ENCODE measurements around the gene HAUS1. TPM values are rescaled to one million over a fixed set of nuclear protein-coding genes. Genes with fewer than 3 reads are reported as not detected.
"Not testable (repeated sequence)": the region's sequence is repeated elsewhere in the genome, so short reads cannot be mapped to it uniquely, and the experiment has no call there.

Gene HAUS1
- total and polyA plus RNA-seq, 3 donors from 2014 or later = 20.5 to 31.1 (median 25.0) TPM

- TF ChIP-seq, protein P1, sequence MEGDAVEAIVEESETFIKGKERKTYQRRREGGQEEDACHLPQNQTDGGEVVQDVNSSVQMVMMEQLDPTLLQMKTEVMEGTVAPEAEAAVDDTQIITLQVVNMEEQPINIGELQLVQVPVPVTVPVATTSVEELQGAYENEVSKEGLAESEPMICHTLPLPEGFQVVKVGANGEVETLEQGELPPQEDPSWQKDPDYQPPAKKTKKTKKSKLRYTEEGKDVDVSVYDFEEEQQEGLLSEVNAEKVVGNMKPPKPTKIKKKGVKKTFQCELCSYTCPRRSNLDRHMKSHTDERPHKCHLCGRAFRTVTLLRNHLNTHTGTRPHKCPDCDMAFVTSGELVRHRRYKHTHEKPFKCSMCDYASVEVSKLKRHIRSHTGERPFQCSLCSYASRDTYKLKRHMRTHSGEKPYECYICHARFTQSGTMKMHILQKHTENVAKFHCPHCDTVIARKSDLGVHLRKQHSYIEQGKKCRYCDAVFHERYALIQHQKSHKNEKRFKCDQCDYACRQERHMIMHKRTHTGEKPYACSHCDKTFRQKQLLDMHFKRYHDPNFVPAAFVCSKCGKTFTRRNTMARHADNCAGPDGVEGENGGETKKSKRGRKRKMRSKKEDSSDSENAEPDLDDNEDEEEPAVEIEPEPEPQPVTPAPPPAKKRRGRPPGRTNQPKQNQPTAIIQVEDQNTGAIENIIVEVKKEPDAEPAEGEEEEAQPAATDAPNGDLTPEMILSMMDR (IDR thresholded peaks at IDR 0.05) = no peak
- TF ChIP-seq POLR2A (IDR thresholded peaks at IDR 0.05) = no peak
- DNase-seq = no peak
- Histone ChIP-seq H3K27me3 (no peaks in the 10 kb centered on the region), H3K4me3 (no peak overlapping the region), H3K4me1 (peaks cover 12% of the 10 kb centered on the region), H3K9me3 (no peaks in the 10 kb centered on the region), H3K36me3 (ENCODE audit: low read depth, missing control alignments) (no peaks in the 10 kb centered on the region), H3K27ac (no peak overlapping the region)
- intact Hi-C loops (cut with DNase I; ENCODE audit: low total_unique reads) = no loop called here
- WGBS, 2 donors = 75% methylated on average over 6 of the region's 6 CpGs
These were observed 57.7 kb downstream of the HAUS1 start for GRCh38 chr18:46161703-46162396.

DNA sequence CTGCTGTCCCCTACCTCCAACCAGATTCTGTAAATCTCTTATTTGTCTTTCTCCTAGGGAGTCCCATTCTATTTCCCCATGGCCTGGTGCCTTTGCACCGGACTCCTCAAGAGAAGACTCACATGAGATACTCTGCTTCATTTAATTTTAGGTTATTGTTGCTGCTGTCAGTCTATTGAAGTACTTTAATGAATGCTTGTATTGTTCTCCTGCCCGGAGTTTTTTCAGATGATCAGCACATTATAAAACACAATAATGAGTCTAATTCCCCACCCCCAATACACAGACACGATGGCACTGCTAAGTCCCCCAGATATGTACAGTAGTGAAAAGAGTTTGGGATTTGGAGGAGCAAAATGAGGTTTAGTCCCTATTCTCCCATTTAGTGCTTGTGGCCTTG is 58.9 kb downstream of the HAUS1 start:
- H3K4me1 ChIP-seq = peaks cover 3% of the 10 kb centered on the region
- no peaks in the 10 kb centered on the region for H3K36me3 ChIP-seq (ENCODE audit: low read depth, missing control alignments)
- no peak for DNase-seq
- no peak overlapping the region for H3K27ac ChIP-seq
- TF ChIP-seq POLR2A (IDR thresholded peaks at IDR 0.05) = no peak
- TF ChIP-seq, protein P1 (IDR thresholded peaks at IDR 0.05) = no peak
- no peaks in the 10 kb centered on the region for H3K9me3 ChIP-seq
- H3K27me3 ChIP-seq = no peaks in the 10 kb centered on the region
- intact Hi-C loops (cut with DNase I; ENCODE audit: low total_unique reads) = no loop called here
- 63 to 73% methylated on average over 3 of the region's 3 CpGs for WGBS, 2 donors
- H3K4me3 ChIP-seq = no peak overlapping the region

GRCh38 chr18:46163941-46164499 is 59.8 kb downstream of the HAUS1 start:
- Histone ChIP-seq H3K4me3 (no peak overlapping the region), H3K36me3 (ENCODE audit: low read depth, missing control alignments) (no peaks in the 10 kb centered on the region), H3K27me3 (no peaks in the 10 kb centered on the region), H3K27ac (no peak overlapping the region), H3K4me1 (no peaks in the 10 kb centered on the region), H3K9me3 (no peaks in the 10 kb centered on the region)
- intact Hi-C loops (cut with DNase I; ENCODE audit: low total_unique reads) = no loop called here
- TF ChIP-seq POLR2A (IDR thresholded peaks at IDR 0.05) = no peak
- TF ChIP-seq, protein P1 (IDR thresholded peaks at IDR 0.05) = no peak
- 90 to 94% methylated on average over 7 of the region's 7 CpGs for WGBS, 2 donors
- DNase-seq = no peak

GRCh38 chr18:46164502-46164901 is 60.3 kb downstream of the HAUS1 start:
- WGBS, 2 donors = 84 to 89% methylated on average over 4 of the region's 4 CpGs
- H3K36me3 ChIP-seq (ENCODE audit: low read depth, missing control alignments); intact Hi-C loops (cut with DNase I; ENCODE audit: low total_unique reads); H3K27me3 ChIP-seq; H3K4me1 ChIP-seq; H3K27ac ChIP-seq; H3K4me3 ChIP-seq; H3K9me3 ChIP-seq; DNase-seq: not testable (repeated sequence)

DNA sequence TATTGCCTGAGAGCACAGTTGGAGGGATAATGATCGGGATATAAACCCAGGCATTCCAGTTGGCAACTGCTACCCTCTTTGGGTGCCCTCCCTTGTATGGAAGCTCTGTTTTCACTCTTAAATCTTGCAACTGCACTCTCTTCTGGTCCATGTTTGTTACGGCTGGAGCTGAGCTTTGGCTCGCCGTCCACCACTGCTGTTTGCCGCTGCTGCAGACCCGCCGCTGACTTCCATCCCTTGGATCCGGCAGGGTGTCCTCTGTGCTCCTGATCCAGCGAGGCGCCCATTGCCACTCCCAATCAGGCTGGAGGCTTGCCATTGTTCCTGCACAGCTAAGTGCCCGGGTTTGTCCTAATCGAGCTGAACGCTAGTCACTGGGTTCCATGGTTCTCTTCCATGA is 60.7 kb downstream of the HAUS1 start:
- no peak overlapping the region for H3K27ac ChIP-seq
- intact Hi-C loops (cut with DNase I; ENCODE audit: low total_unique reads) = no loop called here
- H3K4me3 ChIP-seq = no peak overlapping the region
- 86 to 96% methylated on average over 11 to 13 of the region's 13 CpGs for WGBS, 2 donors
- no peaks in the 10 kb centered on the region for H3K27me3 ChIP-seq
- TF ChIP-seq, protein P1 (IDR thresholded peaks at IDR 0.05) = no peak
- no peak for TF ChIP-seq POLR2A (IDR thresholded peaks at IDR 0.05)
- no peaks in the 10 kb centered on the region for H3K9me3 ChIP-seq
- DNase-seq = no peak
- H3K36me3 ChIP-seq (ENCODE audit: low read depth, missing control alignments) = no peaks in the 10 kb centered on the region
- no peaks in the 10 kb centered on the region for H3K4me1 ChIP-seq
